ENCODE measurements around the gene RNASEH2A.

Gene RNASEH2A

DNA sequence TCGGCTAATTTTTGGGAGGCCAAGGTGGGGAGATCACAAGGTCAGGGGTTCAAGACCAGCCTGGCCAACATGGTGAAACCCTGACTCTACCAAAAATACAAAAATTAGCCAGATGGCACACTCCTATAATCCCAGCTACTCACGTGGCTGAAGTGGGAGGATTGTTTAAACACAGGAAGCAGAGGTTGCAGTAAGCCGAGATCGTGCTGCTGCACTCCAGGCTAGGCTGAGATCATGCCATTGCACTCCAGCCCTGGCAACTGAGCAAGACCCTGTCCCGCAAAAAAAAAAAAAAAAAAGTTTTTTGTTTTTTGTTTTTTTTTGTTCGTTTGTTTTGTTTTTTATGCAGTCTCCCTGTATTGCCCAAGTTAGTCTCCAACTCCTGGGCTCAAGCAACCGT lies 53.2 kb downstream of the RNASEH2A start:
- DNase-seq (ENCODE audit: low read depth in 2 of 2), result no peak

Measured in activated CD4-positive, alpha-beta T cell treated with anti-CD3 and anti-CD28 coated beads for 24 hours (primary cell).